Measurements from ENCODE around the gene DHPS.

GRCh38 chr19:12669270-12670158, 12.2 kb downstream of the DHPS start:
- TF ChIP-seq TAF1 (IDR thresholded peaks at IDR 0.05; ENCODE audit: low read depth, low read length) (peak; percentile 64; the same call in 1 of the 2 replicates), POLR2A (IDR thresholded peaks at IDR 0.05; ENCODE audit: low read depth, low read length) (peak; percentile 83), POLR2AphosphoS5 (IDR thresholded peaks at IDR 0.05; ENCODE audit: low read depth, low read length) (peak; percentile 75; the same call in 1 of the 2 replicates), POU2F2 (IDR thresholded peaks at IDR 0.05; ENCODE audit: low read depth, low read length) (peak; percentile 70), PAX5 (IDR thresholded peaks at IDR 0.05; ENCODE audit: insufficient read depth, low read length, severe bottlenecking) (no peak), SPI1 (IDR thresholded peaks at IDR 0.05; ENCODE audit: low read depth, low read length) (peak; percentile 17; the same call in 1 of the 2 replicates)
